HepG2 (cell line): ENCODE data around the gene OR2B2. TPM values are rescaled to one million over a fixed set of nuclear protein-coding genes. Genes with fewer than 3 reads are reported as not detected.

Experiments
- AGO2 ChIP-seq: fragments of 200-400 bp; formaldehyde crosslinking; optimal IDR thresholded peaks from 2 replicates; pipeline ENCODE3; 2017; ENCODE audit warnings: mild to moderate bottlenecking, low read depth, low read length, moderate library complexity
- KAT8 ChIP-seq: IDR thresholded peaks from 2 replicates; pipeline ENCODE4 v1.6.1; 2016; ENCODE audit warnings: missing genetic modification reagents, missing compliant biosample characterization
- MED1 ChIP-seq: sonication (generic); formaldehyde crosslinking; IDR thresholded peaks from 2 replicates; pipeline ENCODE4 v1.4.0; 2020; ENCODE audit warnings: missing genetic modification reagents
- NRL ChIP-seq: sonication (generic); formaldehyde crosslinking; IDR thresholded peaks from 2 replicates; pipeline ENCODE4 v1.5.0; 2020; ENCODE audit warnings: missing genetic modification reagents, mild to moderate bottlenecking, moderate library complexity, borderline replicate concordance
- PLRG1 ChIP-seq: fragments of 450-650 bp; conservative IDR thresholded peaks from 2 replicates; pipeline ENCODE4 v1.6.1; 2016
- POGZ ChIP-seq: sonication (generic); formaldehyde crosslinking; IDR thresholded peaks from 2 replicates; pipeline ENCODE4 v1.4.0; 2020; ENCODE audit warnings: mild to moderate bottlenecking, missing genetic modification reagents
- YEATS4 ChIP-seq: sonication (generic); formaldehyde crosslinking; IDR thresholded peaks from 2 replicates; pipeline ENCODE4 v1.4.0; 2020; ENCODE audit warnings: missing genetic modification reagents, borderline replicate concordance
- ZNF12 ChIP-seq: sonication (generic); formaldehyde crosslinking; IDR thresholded peaks from 2 replicates; pipeline ENCODE4 v1.5.0; 2020; ENCODE audit warnings: missing genetic modification reagents
- ZNF225 ChIP-seq: sonication (generic); formaldehyde crosslinking; IDR thresholded peaks from 2 replicates; pipeline ENCODE4 v1.4.0; 2020; ENCODE audit warnings: mild to moderate bottlenecking, missing genetic modification reagents
- ZNF282 ChIP-seq: fragments of 450-650 bp; IDR thresholded peaks from 2 replicates; pipeline ENCODE4 v1.6.1; 2018; ENCODE audit not compliant: partially characterized antibody
- ZNF562 ChIP-seq: sonication (generic); formaldehyde crosslinking; IDR thresholded peaks from 2 replicates; pipeline ENCODE4 v1.8.0; 2022; ENCODE audit warnings: missing genetic modification reagents, borderline replicate concordance
- polyA plus RNA-seq, 8 experiments: library from polyadenylated mRNA; depleted of rRNA in 3 of 8; stranded (reverse) in 7 of 8; unstranded in 1 of 8; fragments of >200 nt; fragmentation: Illumina TruSeq in 4 of 8; extraction: Trizol in 4 of 8; gene quantifications; 2 replicates each; pipeline versions ENCODE4 v1.2.1 to v1.2.3, GENCODE V29; 2011 to 2016; ENCODE audit warnings: low read depth in 4 of 8, missing spikeins in 1 of 8, mixed read lengths in 1 of 8; ENCODE audit not compliant: insufficient read depth in 1 of 8
- total RNA-seq, 5 experiments: library from RNA; depleted of rRNA; stranded (reverse); fragments of >200 nt; fragmentation: Illumina TruSeq; extraction: Trizol; gene quantifications; 2 replicates each; pipeline ENCODE4 v1.2.3, GENCODE V29; 2016; ENCODE audit warnings: low read depth in 1 of 5
- TF ChIP-seq, protein P1 (sequence below): IDR thresholded peaks from 2 replicates; pipeline ENCODE4 v1.6.1; 2016; ENCODE audit warnings: low read depth, missing genetic modification reagents, missing compliant biosample characterization
- TF ChIP-seq, protein P2 (sequence below): sonication (generic); formaldehyde crosslinking; IDR thresholded peaks from 2 replicates; pipeline ENCODE4 v1.9.0; 2021; ENCODE audit warnings: missing genetic modification reagents, mild to moderate bottlenecking, borderline replicate concordance
- TF ChIP-seq, protein P3 (sequence below): sonication (generic); formaldehyde crosslinking; conservative IDR thresholded peaks from 2 replicates; pipeline ENCODE4 v1.4.0; 2020; ENCODE audit warnings: mild to moderate bottlenecking, missing genetic modification reagents, moderate library complexity
- TF ChIP-seq, protein P4 (sequence below): conservative IDR thresholded peaks from 2 replicates; pipeline ENCODE4 v1.6.1; 2018; ENCODE audit warnings: missing genetic modification reagents
- TF ChIP-seq, protein P5 (sequence below): IDR thresholded peaks from 2 replicates; pipeline ENCODE4 v1.6.1; 2016; ENCODE audit warnings: missing genetic modification reagents, missing compliant biosample characterization

The OR2B2 gene
- total and polyA plus RNA-seq, 2 of the 13 experiments (the other 11 are each of a cell fraction or from before 2014, with no cell fraction given), result not detected

DNA sequence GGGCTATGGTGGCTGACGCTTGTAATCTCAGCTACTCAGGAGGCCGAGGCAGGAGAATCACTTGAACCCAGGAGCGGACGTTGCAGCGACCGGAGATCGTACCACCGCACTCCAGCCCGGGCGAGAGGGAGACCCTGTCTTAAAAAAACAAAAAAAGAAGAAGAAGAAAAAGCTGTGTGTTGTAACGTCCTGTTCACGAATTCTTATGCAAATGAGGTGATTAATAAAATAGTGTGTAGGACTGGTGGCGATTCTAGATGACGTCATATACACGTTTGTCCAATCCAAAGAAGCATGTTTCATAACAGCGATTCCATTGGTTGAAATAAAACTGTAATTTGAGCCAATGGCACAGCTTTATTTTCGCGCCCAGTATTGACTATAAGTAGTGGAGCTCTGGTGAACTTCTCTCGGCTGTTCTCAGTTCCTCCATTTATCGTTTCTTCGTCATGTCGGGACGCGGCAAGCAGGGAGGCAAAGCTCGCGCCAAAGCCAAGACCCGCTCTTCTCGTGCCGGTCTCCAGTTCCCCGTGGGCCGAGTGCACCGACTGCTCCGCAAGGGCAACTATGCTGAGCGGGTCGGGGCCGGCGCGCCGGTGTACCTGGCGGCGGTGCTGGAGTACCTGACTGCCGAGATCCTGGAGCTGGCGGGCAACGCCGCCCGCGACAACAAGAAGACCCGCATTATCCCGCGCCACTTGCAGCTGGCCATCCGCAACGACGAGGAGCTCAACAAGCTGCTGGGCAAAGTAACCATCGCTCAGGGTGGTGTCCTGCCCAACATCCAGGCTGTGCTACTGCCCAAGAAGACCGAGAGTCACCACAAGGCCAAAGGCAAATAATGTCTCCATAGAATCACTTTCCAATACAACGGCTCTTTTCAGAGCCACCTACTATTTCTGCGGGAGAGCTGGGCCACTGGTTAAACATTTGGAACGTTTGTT, 47.0 kb downstream of the OR2B2 start (continued):
- TF ChIP-seq, protein P1, sequence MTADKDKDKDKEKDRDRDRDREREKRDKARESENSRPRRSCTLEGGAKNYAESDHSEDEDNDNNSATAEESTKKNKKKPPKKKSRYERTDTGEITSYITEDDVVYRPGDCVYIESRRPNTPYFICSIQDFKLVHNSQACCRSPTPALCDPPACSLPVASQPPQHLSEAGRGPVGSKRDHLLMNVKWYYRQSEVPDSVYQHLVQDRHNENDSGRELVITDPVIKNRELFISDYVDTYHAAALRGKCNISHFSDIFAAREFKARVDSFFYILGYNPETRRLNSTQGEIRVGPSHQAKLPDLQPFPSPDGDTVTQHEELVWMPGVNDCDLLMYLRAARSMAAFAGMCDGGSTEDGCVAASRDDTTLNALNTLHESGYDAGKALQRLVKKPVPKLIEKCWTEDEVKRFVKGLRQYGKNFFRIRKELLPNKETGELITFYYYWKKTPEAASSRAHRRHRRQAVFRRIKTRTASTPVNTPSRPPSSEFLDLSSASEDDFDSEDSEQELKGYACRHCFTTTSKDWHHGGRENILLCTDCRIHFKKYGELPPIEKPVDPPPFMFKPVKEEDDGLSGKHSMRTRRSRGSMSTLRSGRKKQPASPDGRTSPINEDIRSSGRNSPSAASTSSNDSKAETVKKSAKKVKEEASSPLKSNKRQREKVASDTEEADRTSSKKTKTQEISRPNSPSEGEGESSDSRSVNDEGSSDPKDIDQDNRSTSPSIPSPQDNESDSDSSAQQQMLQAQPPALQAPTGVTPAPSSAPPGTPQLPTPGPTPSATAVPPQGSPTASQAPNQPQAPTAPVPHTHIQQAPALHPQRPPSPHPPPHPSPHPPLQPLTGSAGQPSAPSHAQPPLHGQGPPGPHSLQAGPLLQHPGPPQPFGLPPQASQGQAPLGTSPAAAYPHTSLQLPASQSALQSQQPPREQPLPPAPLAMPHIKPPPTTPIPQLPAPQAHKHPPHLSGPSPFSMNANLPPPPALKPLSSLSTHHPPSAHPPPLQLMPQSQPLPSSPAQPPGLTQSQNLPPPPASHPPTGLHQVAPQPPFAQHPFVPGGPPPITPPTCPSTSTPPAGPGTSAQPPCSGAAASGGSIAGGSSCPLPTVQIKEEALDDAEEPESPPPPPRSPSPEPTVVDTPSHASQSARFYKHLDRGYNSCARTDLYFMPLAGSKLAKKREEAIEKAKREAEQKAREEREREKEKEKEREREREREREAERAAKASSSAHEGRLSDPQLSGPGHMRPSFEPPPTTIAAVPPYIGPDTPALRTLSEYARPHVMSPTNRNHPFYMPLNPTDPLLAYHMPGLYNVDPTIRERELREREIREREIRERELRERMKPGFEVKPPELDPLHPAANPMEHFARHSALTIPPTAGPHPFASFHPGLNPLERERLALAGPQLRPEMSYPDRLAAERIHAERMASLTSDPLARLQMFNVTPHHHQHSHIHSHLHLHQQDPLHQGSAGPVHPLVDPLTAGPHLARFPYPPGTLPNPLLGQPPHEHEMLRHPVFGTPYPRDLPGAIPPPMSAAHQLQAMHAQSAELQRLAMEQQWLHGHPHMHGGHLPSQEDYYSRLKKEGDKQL (CRISPR knock-in tag), result no peak
- no peak for TF ChIP-seq ZNF562 (CRISPR knock-in tag)
- TF ChIP-seq, protein P2, sequence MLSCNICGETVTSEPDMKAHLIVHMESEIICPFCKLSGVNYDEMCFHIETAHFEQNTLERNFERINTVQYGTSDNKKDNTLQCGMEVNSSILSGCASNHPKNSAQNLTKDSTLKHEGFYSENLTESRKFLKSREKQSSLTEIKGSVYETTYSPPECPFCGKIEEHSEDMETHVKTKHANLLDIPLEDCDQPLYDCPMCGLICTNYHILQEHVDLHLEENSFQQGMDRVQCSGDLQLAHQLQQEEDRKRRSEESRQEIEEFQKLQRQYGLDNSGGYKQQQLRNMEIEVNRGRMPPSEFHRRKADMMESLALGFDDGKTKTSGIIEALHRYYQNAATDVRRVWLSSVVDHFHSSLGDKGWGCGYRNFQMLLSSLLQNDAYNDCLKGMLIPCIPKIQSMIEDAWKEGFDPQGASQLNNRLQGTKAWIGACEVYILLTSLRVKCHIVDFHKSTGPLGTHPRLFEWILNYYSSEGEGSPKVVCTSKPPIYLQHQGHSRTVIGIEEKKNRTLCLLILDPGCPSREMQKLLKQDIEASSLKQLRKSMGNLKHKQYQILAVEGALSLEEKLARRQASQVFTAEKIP, result no peak
- TF ChIP-seq, protein P3, sequence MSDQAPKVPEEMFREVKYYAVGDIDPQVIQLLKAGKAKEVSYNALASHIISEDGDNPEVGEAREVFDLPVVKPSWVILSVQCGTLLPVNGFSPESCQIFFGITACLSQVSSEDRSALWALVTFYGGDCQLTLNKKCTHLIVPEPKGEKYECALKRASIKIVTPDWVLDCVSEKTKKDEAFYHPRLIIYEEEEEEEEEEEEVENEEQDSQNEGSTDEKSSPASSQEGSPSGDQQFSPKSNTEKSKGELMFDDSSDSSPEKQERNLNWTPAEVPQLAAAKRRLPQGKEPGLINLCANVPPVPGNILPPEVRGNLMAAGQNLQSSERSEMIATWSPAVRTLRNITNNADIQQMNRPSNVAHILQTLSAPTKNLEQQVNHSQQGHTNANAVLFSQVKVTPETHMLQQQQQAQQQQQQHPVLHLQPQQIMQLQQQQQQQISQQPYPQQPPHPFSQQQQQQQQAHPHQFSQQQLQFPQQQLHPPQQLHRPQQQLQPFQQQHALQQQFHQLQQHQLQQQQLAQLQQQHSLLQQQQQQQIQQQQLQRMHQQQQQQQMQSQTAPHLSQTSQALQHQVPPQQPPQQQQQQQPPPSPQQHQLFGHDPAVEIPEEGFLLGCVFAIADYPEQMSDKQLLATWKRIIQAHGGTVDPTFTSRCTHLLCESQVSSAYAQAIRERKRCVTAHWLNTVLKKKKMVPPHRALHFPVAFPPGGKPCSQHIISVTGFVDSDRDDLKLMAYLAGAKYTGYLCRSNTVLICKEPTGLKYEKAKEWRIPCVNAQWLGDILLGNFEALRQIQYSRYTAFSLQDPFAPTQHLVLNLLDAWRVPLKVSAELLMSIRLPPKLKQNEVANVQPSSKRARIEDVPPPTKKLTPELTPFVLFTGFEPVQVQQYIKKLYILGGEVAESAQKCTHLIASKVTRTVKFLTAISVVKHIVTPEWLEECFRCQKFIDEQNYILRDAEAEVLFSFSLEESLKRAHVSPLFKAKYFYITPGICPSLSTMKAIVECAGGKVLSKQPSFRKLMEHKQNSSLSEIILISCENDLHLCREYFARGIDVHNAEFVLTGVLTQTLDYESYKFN (CRISPR knock-in tag), result no peak
- TF ChIP-seq AGO2, result no peak
- TF ChIP-seq YEATS4 (CRISPR knock-in tag), result no peak
- no peak for TF ChIP-seq ZNF282
- peak; percentile 65 for TF ChIP-seq NRL (CRISPR knock-in tag)
- no peak for TF ChIP-seq MED1 (CRISPR knock-in tag)
- TF ChIP-seq POGZ (CRISPR knock-in tag), result peak; percentile 62
- TF ChIP-seq PLRG1, result no peak
- TF ChIP-seq KAT8, result no peak
- no peak for TF ChIP-seq ZNF12 (CRISPR knock-in tag)
- no peak for TF ChIP-seq ZNF225
- TF ChIP-seq, protein P4, sequence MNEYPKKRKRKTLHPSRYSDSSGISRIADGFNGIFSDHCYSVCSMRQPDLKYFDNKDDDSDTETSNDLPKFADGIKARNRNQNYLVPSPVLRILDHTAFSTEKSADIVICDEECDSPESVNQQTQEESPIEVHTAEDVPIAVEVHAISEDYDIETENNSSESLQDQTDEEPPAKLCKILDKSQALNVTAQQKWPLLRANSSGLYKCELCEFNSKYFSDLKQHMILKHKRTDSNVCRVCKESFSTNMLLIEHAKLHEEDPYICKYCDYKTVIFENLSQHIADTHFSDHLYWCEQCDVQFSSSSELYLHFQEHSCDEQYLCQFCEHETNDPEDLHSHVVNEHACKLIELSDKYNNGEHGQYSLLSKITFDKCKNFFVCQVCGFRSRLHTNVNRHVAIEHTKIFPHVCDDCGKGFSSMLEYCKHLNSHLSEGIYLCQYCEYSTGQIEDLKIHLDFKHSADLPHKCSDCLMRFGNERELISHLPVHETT (CRISPR knock-in tag), result no peak
- TF ChIP-seq, protein P5, sequence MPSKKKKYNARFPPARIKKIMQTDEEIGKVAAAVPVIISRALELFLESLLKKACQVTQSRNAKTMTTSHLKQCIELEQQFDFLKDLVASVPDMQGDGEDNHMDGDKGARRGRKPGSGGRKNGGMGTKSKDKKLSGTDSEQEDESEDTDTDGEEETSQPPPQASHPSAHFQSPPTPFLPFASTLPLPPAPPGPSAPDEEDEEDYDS (CRISPR knock-in tag), result 0 out of 2 replicates have a peak, but pooled peaks have one; percentile 17
